Gastrocnemius medialis (tissue), 4 donors: ENCODE data around the gene CDR2. TPM values are rescaled to one million over a fixed set of nuclear protein-coding genes. Genes with fewer than 3 reads are reported as not detected.
"Not testable (repeated sequence)": the region's sequence is repeated elsewhere in the genome, so short reads cannot be mapped to it uniquely, and the experiment has no call there.

Source experiments
- ATAC-seq, 2 donors: fragments of 150-250 bp; one replicate each; pipeline ENCODE4 v1.9.1; 2016
- DNase-seq, 2 donors: peaks; one replicate each; pipeline ENCODE4 v3.0.0-alpha.2; 2019
- H3K27ac ChIP-seq, 4 donors: fragments of 200-600 bp; sonication (generic); 1 replicate in 1 of 4; 2 replicates in 3 of 4; pipeline ENCODE4 v1.5.1; 2016 to 2018; ENCODE audit warnings: mild to moderate bottlenecking in 2 of 4, moderate library complexity in 1 of 4
- H3K27me3 ChIP-seq, 3 donors: fragments of 200-600 bp; sonication (generic) in 2 of 3; 1 replicate in 1 of 3; 2 replicates in 2 of 3; pipeline versions ENCODE4 v1.5.1 to v1.6.0; 2016 to 2019; ENCODE audit warnings: mild to moderate bottlenecking in 1 of 3, moderate library complexity in 1 of 3
- H3K36me3 ChIP-seq, 2 donors: fragments of 200-600 bp; sonication (generic) in 1 of 2; one replicate each; pipeline ENCODE4 v1.5.1; 2017 to 2018
- H3K4me1 ChIP-seq, 2 donors: fragments of 200-600 bp; sonication (generic) in 1 of 2; one replicate each; pipeline ENCODE4 v1.5.1; 2016 to 2017; ENCODE audit warnings: mild to moderate bottlenecking in 2 of 2
- H3K4me3 ChIP-seq, 4 donors: fragments of 200-600 bp; sonication (generic) in 3 of 4; 1 replicate in 1 of 4; 2 replicates in 3 of 4; pipeline ENCODE4 v1.5.1; 2016 to 2019; ENCODE audit warnings: mild to moderate bottlenecking in 2 of 4
- H3K9me3 ChIP-seq, 3 donors: fragments of 200-600 bp; sonication (generic) in 2 of 3; 1 replicate in 1 of 3; 2 replicates in 2 of 3; pipeline ENCODE4 v1.5.1; 2016 to 2019
- POLR2A ChIP-seq, 2 donors: fragments of 450-650 bp; IDR thresholded peaks; one replicate each; pipeline ENCODE4 v1.6.1; 2017; ENCODE audit warnings: antibody characterized with exemption in 2 of 2, mild to moderate bottlenecking in 2 of 2, moderate library complexity in 2 of 2
- in situ Hi-C, 4 donors: fragments of 200-750 bp; cut with MboI; loops; one replicate each; pipeline versions ENCODE4 v1.15.0 to v1.8.0; 2017; ENCODE audit warnings: low sequenced_read_pairs in 4 of 4
- intact Hi-C: fragments of 100-400 bp; cut with DNase I; formaldehyde crosslinking; loops from one replicate; pipeline ENCODE4 v1.15.1; 2023; ENCODE audit warnings: low total_unique reads
- total RNA-seq, 4 donors: library from RNA; depleted of rRNA; stranded (reverse); fragments of >200 nt; gene quantifications; one replicate each; pipeline versions ENCODE4 v1.1.0 to v1.2.3, GENCODE V29; 2016
- TF ChIP-seq, protein P1 (sequence below), 5 experiments: fragments of 450-650 bp in 3 of 5; fragments of 200-600 bp in 2 of 5; sonication (generic) in 2 of 5; IDR thresholded peaks in 4 of 5; conservative IDR thresholded peaks in 1 of 5; 1 replicate in 4 of 5; 2 replicates in 1 of 5; pipeline ENCODE4 v1.5.1; 2016 to 2019; ENCODE audit warnings: antibody characterized with exemption in 5 of 5, mild to moderate bottlenecking in 3 of 5, moderate library complexity in 3 of 5

CDR2 gene
- total RNA-seq, 4 donors from 2014 or later, result 4.1 to 7.6 (median 7.3) TPM

DNA sequence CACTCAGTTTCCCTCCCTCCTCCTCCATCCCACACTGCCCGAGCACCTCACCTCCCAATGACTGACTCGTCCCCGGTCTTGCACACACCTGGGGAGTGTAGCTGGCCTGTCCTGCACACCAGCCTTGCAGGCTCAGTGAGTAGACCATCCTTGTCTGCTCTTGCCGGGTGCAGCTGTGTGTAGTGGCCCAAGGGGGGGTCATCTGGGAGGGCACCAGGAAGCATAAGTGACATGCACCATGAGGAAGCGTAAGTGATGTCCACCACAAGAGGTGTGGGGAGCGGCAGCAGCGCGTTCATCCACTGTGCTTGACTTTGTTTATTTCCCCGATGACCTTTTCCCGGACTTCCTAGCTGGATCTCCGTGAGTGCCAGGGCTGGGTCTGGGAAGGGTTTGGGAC is 45.5 kb upstream of the CDR2 start:
- H3K36me3 ChIP-seq, result peaks cover 0 to 36% of the 10 kb centered on the region in 2 donors
- intact Hi-C loops, result loop anchor here (5.0 kb wide), 2 partner anchors 48 to 98 kb away; partner anchors contain the start of gene CDR2
- in situ Hi-C loops, result no loop called here

GRCh38 chr16:22418826-22419225 is 44.4 kb upstream of the CDR2 start:
- ATAC-seq, result no peak
- Histone ChIP-seq H3K4me3 (no peak overlapping the region), H3K4me1 (peaks cover 0 to under 1% of the 10 kb centered on the region in 2 donors), H3K27ac (no peak overlapping the region), H3K27me3 (no peaks in the 10 kb centered on the region), H3K36me3 (peaks cover 0 to 36% of the 10 kb centered on the region in 2 donors), H3K9me3 (no peaks in the 10 kb centered on the region)
- intact Hi-C loops, result no loop called here
- in situ Hi-C loops, result no loop called here
- TF ChIP-seq, protein P1, sequence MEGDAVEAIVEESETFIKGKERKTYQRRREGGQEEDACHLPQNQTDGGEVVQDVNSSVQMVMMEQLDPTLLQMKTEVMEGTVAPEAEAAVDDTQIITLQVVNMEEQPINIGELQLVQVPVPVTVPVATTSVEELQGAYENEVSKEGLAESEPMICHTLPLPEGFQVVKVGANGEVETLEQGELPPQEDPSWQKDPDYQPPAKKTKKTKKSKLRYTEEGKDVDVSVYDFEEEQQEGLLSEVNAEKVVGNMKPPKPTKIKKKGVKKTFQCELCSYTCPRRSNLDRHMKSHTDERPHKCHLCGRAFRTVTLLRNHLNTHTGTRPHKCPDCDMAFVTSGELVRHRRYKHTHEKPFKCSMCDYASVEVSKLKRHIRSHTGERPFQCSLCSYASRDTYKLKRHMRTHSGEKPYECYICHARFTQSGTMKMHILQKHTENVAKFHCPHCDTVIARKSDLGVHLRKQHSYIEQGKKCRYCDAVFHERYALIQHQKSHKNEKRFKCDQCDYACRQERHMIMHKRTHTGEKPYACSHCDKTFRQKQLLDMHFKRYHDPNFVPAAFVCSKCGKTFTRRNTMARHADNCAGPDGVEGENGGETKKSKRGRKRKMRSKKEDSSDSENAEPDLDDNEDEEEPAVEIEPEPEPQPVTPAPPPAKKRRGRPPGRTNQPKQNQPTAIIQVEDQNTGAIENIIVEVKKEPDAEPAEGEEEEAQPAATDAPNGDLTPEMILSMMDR (IDR thresholded peaks at IDR 0.05 in 4 of 5, conservative IDR thresholded peaks at IDR 0.05 in 1 of 5), result no peak
- no peak for TF ChIP-seq POLR2A (IDR thresholded peaks at IDR 0.05)
- no peak for DNase-seq

More for the DNA sequence above, 45.5 kb upstream of the CDR2 start:
- Histone ChIP-seq H3K27ac (no peak overlapping the region), H3K4me1 (peaks cover 11% of the 10 kb centered on the region in 2 donors), H3K4me3 (no peak overlapping the region), H3K9me3 (no peaks in the 10 kb centered on the region), H3K27me3 (no peaks in the 10 kb centered on the region)
- DNase-seq (no peak), ATAC-seq (no peak)
- TF ChIP-seq, protein P1 (IDR thresholded peaks at IDR 0.05 in 4 of 5, conservative IDR thresholded peaks at IDR 0.05 in 1 of 5), result no peak
- no peak for TF ChIP-seq POLR2A (IDR thresholded peaks at IDR 0.05)

DNA sequence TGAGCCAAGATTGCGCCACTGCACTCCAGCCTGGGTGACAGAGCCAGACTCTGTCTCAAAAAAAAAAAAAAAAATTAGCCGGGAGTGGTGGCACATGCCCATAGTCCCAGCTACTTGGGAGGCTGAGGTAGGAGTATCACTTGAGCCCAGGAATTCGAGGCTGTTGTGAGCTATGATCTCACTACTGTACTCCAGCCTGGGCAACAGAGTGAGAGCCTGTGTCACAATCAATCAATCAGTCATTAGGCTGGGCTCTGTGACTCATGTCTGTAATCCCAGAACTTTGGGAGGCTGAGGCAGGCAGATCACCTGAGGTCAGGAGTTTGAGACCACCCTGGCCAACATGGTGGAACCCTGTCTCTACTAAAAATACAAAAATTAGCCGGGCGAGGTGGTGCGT is 43.4 kb upstream of the CDR2 start:
- H3K27ac ChIP-seq, intact Hi-C loops, H3K4me1 ChIP-seq, in situ Hi-C loops, DNase-seq, H3K4me3 ChIP-seq, H3K9me3 ChIP-seq, ATAC-seq, H3K27me3 ChIP-seq: not testable (repeated sequence)
- H3K36me3 ChIP-seq, result peaks cover 0 to 36% of the 10 kb centered on the region in 2 donors

- Histone ChIP-seq H3K4me1 (no peaks in the 10 kb centered on the region), H3K36me3 (peaks cover 0 to 35% of the 10 kb centered on the region in 2 donors), H3K4me3 (no peak overlapping the region), H3K27me3 (no peaks in the 10 kb centered on the region), H3K27ac (no peak overlapping the region), H3K9me3 (no peaks in the 10 kb centered on the region)
- TF ChIP-seq, protein P1 (IDR thresholded peaks at IDR 0.05 in 4 of 5, conservative IDR thresholded peaks at IDR 0.05 in 1 of 5), result no peak
- no peak for TF ChIP-seq POLR2A (IDR thresholded peaks at IDR 0.05)
- DNase-seq, result no peak
- intact Hi-C loops, result no loop called here
- in situ Hi-C loops, result no loop called here
- ATAC-seq, result no peak
Observed at GRCh38 chr16:22417019-22417418, 42.6 kb upstream of the CDR2 start.

GRCh38 chr16:22413819-22414218 is 39.4 kb upstream of the CDR2 start:
- DNase-seq (no peak), ATAC-seq (no peak)
- intact Hi-C loops (no loop called here), in situ Hi-C loops (no loop called here)
- TF ChIP-seq, protein P1 (IDR thresholded peaks at IDR 0.05 in 4 of 5, conservative IDR thresholded peaks at IDR 0.05 in 1 of 5), result no peak
- TF ChIP-seq POLR2A (IDR thresholded peaks at IDR 0.05), result no peak
- no peaks in the 10 kb centered on the region for H3K27me3 ChIP-seq
- no peak overlapping the region for H3K4me3 ChIP-seq
- no peak overlapping the region for H3K27ac ChIP-seq
- H3K9me3 ChIP-seq, result no peaks in the 10 kb centered on the region
- no peaks in the 10 kb centered on the region for H3K4me1 ChIP-seq
- peaks cover 0 to 13% of the 10 kb centered on the region in 2 donors for H3K36me3 ChIP-seq
